Measurements from ENCODE around the gene MRPS34.
A peak's percentile ranks its signal among the peaks of the same experiment; 100 is the strongest.

Gene MRPS34

GRCh38 chr16:1787322-1788094, 14.6 kb upstream of the MRPS34 start:
- H3K4me3 ChIP-seq (replicated peaks in 1 of 2; ENCODE audit: low read depth in 2 of 2, low read length in 2 of 2): no peak overlapping the region
- DNase-seq (ENCODE audit: low read depth in 2 of 2): no peak
- TF ChIP-seq, protein P1, sequence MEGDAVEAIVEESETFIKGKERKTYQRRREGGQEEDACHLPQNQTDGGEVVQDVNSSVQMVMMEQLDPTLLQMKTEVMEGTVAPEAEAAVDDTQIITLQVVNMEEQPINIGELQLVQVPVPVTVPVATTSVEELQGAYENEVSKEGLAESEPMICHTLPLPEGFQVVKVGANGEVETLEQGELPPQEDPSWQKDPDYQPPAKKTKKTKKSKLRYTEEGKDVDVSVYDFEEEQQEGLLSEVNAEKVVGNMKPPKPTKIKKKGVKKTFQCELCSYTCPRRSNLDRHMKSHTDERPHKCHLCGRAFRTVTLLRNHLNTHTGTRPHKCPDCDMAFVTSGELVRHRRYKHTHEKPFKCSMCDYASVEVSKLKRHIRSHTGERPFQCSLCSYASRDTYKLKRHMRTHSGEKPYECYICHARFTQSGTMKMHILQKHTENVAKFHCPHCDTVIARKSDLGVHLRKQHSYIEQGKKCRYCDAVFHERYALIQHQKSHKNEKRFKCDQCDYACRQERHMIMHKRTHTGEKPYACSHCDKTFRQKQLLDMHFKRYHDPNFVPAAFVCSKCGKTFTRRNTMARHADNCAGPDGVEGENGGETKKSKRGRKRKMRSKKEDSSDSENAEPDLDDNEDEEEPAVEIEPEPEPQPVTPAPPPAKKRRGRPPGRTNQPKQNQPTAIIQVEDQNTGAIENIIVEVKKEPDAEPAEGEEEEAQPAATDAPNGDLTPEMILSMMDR (IDR thresholded peaks at IDR 0.05; ENCODE audit: low read depth, low read length): no peak

DNA sequence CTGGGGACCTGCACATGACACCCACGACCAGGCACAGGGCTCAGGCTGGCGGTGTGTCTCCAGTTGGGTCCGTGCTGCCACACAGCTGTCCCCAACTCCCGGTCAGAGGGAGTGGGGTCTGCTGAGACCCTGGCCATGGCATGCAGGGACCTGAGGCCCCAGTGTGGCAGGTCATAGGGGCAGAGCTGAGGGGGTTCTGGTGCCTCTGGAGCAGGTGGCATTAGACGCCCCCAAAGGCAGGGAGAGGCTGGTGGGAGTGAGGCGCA, 14.1 kb upstream of the MRPS34 start:
- no peak overlapping the region for H3K4me3 ChIP-seq (replicated peaks in 1 of 2; ENCODE audit: low read depth in 2 of 2, low read length in 2 of 2)
- DNase-seq (ENCODE audit: low read depth in 2 of 2): no peak
- TF ChIP-seq, protein P1 (IDR thresholded peaks at IDR 0.05; ENCODE audit: low read depth, low read length): no peak

DNA sequence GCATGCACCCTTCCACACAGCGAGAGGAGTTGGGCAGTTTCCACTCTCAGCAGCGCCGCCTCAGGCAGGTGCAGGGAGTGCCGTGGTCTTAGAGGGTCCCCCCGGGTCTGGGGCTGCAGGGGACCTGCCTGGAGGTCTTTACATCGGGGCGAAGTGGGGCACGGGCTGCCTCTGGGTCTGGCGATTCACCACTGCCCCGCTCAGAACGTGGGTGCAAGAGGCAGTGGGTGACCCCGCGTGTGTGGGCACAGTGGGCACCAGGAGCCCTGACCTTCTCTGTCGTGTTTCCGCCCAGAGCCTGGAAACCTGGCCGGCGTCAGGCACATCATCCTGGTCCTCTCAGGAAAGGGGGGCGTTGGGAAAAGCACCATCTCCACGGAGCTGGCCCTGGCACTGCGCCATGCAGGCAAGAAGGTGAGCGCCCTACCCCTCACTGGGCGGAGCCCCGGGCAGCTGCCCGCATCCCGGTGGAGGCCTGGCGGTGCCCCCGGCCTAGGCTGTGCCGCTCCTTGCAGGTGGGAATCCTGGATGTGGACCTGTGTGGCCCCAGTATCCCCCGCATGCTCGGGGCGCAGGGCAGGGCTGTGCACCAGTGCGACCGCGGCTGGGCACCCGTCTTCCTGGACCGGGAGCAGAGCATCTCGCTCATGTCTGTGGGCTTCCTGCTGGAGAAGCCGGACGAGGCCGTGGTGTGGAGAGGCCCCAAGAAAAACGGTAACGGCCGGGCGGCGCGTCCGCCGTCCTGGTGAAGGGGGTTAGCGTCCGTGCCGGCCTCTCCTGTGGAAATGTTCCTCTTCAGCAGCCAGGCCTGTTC, 13.5 kb upstream of the MRPS34 start:
- DNase-seq (ENCODE audit: low read depth in 2 of 2): no peak
- H3K4me3 ChIP-seq (replicated peaks in 1 of 2; ENCODE audit: low read depth in 2 of 2, low read length in 2 of 2): no peak overlapping the region
- TF ChIP-seq, protein P1 (IDR thresholded peaks at IDR 0.05; ENCODE audit: low read depth, low read length): no peak

GRCh38 chr16:1785846-1786170, 12.9 kb upstream of the MRPS34 start:
- no peak overlapping the region for H3K4me3 ChIP-seq (replicated peaks in 1 of 2; ENCODE audit: low read depth in 2 of 2, low read length in 2 of 2)
- TF ChIP-seq, protein P1 (IDR thresholded peaks at IDR 0.05; ENCODE audit: low read depth, low read length): no peak
- no peak for DNase-seq (ENCODE audit: low read depth in 2 of 2)

DNA sequence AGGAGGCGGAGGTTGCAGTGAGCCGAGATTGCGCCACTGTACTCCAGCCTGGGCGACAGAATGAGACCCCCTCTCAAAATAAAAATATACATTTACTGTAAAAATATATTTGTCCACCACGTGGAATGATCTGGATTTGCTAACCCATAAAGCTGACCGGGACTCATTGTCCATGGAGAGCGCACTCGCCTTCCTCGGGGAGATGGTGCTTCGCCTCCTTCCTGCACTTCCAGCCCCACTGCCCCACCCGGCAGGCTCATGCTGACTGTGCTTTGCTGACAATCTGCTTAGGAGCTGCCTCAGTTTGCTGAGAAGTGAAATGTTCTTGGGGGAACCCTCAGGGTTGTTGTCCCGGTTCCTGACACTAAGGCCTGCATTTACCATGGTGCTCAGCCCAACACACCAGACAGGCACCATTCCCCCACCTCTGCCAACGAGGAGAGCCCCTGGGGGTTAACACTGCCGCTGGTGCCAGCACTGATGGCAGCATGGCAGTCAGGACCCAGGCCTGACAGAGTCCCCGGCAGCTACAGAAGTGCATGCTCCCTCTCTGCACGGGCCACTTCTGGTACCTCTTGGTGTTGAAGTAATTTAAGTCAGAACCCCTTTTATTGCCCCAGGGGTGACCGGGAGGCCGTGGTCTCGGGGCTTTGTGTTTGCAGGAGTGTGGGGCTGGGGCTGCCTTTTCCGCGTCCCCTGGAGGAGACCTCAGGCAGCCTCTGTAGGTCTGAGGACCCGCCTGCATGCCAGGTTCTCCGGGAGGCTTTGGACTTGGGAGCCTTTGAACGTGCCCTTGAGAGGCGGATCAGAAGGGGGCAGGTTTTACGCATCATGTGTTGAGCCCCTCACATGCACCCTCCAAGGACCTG, 12.3 kb upstream of the MRPS34 start:
- DNase-seq (ENCODE audit: low read depth in 2 of 2): no peak
- TF ChIP-seq, protein P1 (IDR thresholded peaks at IDR 0.05; ENCODE audit: low read depth, low read length): no peak
- H3K4me3 ChIP-seq (replicated peaks in 1 of 2; ENCODE audit: low read depth in 2 of 2, low read length in 2 of 2): no peak overlapping the region

DNA sequence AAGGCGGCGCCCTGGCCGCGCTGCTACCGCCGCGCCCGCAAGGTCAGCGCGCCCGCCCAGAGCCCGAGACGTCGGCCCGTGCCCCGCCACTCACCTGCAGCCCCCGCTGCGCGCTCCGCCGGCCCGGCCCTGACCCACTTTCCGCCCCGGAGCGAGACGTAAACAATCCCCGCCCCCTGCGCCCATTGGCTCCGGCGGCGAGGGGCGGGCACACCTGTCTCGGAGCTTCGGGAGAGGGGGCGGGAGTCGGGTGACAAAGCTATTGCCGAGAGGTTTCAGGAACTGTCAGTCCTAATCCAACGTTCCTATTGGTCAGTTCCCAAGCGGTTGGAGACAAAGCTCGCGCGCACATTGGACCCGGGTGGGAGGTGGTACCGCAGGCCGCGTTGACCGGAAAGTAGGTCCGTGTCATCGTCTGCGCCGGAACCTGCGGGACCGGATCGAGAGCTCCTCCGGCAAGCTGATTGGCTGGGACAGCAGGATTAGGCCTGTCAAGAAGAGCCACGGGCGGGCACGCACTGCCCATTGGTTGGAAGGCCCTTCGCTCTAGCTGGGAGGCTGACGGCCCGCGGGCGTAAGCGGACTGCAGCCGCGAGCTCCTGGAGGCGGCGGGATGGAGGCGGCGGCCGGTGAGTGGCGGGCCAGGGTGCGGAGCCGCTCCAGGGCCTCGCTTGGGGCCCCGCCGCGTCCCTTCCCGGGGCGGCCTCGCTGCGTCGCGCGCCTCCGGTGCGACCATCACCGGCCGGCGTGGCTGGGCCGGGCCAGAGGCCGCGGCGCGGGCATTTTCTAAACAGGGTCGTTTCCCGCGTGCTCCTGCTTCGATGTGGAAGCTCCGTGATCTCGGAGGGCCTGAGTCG, 9.7 kb upstream of the MRPS34 start, which contains the start of the genes NUBP2 and SPSB3:
Gene NUBP2 (plus strand): TSS at position 553 of the 857 bp plus-strand sequence. CDS start 61 bp downstream, at position 614.
Gene SPSB3 (minus strand): TSS at position 164 of the 857 bp plus-strand sequence. CDS start 1,088 bp downstream, outside the sequence.
- peak; percentile 100 for DNase-seq (ENCODE audit: low read depth in 2 of 2)
- TF ChIP-seq, protein P1 (IDR thresholded peaks at IDR 0.05; ENCODE audit: low read depth, low read length): no peak

More for the DNA sequence above, 9.7 kb upstream of the MRPS34 start, which contains the start of the genes NUBP2 and SPSB3:
- H3K4me3 ChIP-seq (replicated peaks in 1 of 2; ENCODE audit: low read depth in 2 of 2, low read length in 2 of 2): peak within 1 kb of the TSS; percentile 80 to 89

Measured in cardiac fibroblast (primary cell).